Common myeloid progenitor, CD34-positive (primary cell): ENCODE measurements around the gene NEK1.
A peak's percentile ranks its signal among the peaks of the same experiment; 100 is the strongest.
"Not testable (repeated sequence)": the region's sequence is repeated elsewhere in the genome, so short reads cannot be mapped to it uniquely, and the experiment has no call there.

Source experiments
- CTCF ChIA-PET: fragments of 350-600 bp; sonication (Branson Sonifier 250); formaldehyde crosslinking; loops from one replicate; lab custom pipeline; 2021; ENCODE audit warnings: antibody characterized with exemption; lab: Charles Lee
- POLR2A ChIA-PET: fragments of 350-600 bp; sonication (Branson Sonifier 250); formaldehyde crosslinking; loops from one replicate; lab custom pipeline; 2021; ENCODE audit warnings: antibody characterized with exemption; lab: Charles Lee
- DNase-seq, 3 donors: peaks; one replicate each; pipeline versions ENCODE4 v3.0.0 to v3.0.0-alpha.2; 2013
- H3K27ac ChIP-seq, 2 experiments: 1 replicate in 1 of 2; 2 replicates in 1 of 2; pipeline ENCODE4 v1.7.0; 2013; ENCODE audit warnings: inconsistent platforms in 2 of 2, low read length in 2 of 2, mild to moderate bottlenecking in 2 of 2, low read depth in 1 of 2, moderate library complexity in 1 of 2; ENCODE audit not compliant: severe bottlenecking in 2 of 2, insufficient read depth in 1 of 2, poor library complexity in 1 of 2
- H3K27me3 ChIP-seq, 5 experiments: replicated peaks in 2 of 5; 1 replicate in 3 of 5; 2 replicates in 2 of 5; pipeline versions ENCODE4 v1.6.1 to v1.7.0; 2013; ENCODE audit warnings: low read length in 4 of 5, mild to moderate bottlenecking in 2 of 5, moderate library complexity in 2 of 5, inconsistent platforms in 1 of 5; ENCODE audit not compliant: insufficient read depth in 5 of 5, control insufficient read depth in 4 of 5
- H3K36me3 ChIP-seq, 4 experiments: 1 replicate in 2 of 4; 2 replicates in 2 of 4; pipeline versions ENCODE4 v1.6.1 to v1.7.0; 2013; ENCODE audit warnings: low read length in 3 of 4, control low read depth in 1 of 4, mild to moderate bottlenecking in 1 of 4; ENCODE audit not compliant: control insufficient read depth in 4 of 4, insufficient read depth in 4 of 4
- H3K4me1 ChIP-seq, 4 experiments: 1 replicate in 3 of 4; 2 replicates in 1 of 4; pipeline versions ENCODE4 v1.6.1 to v1.7.1; 2013; ENCODE audit warnings: low read length in 3 of 4, mild to moderate bottlenecking in 3 of 4, control low read depth in 1 of 4, inconsistent platforms in 1 of 4, moderate library complexity in 1 of 4; ENCODE audit not compliant: control insufficient read depth in 4 of 4, insufficient read depth in 4 of 4; ENCODE audit errors: control extremely low read depth in 1 of 4
- H3K4me3 ChIP-seq, 7 experiments: 1 replicate in 4 of 7; 2 replicates in 3 of 7; pipeline versions ENCODE4 v1.5.1 to v1.7.0; 2013; ENCODE audit warnings: mild to moderate bottlenecking in 7 of 7, low read length in 6 of 7, moderate library complexity in 6 of 7, inconsistent platforms in 2 of 7, low read depth in 2 of 7, control low read depth in 1 of 7; ENCODE audit not compliant: insufficient read depth in 4 of 7, control insufficient read depth in 1 of 7; ENCODE audit errors: extremely low read depth in 1 of 7
- H3K9me3 ChIP-seq, 5 experiments: 1 replicate in 4 of 5; 2 replicates in 1 of 5; pipeline versions ENCODE4 v1.6.1 to v1.7.1; 2013; ENCODE audit warnings: low read length in 4 of 5, mild to moderate bottlenecking in 2 of 5, inconsistent platforms in 1 of 5, low read depth in 1 of 5, moderate library complexity in 1 of 5; ENCODE audit not compliant: control insufficient read depth in 4 of 5, insufficient read depth in 2 of 5; ENCODE audit errors: control extremely low read depth in 1 of 5
- WGBS: methylation state at CpG from one replicate; pipeline ENCODE4 v1.1.5; 2013; ENCODE audit not compliant: insufficient coverage; 5-methylcytosine and 5-hydroxymethylcytosine counted together

Gene NEK1

GRCh38 chr4:169573889-169574288, 38.5 kb downstream of the NEK1 start:
- no peak overlapping the region for H3K4me3 ChIP-seq
- WGBS = no CpG with 5 or more reads among the region's 1 CpG
- H3K36me3 ChIP-seq = peaks cover 9 to 22% (median 11%) of the 10 kb centered on the region in 4 experiments
- H3K4me1 ChIP-seq = no peaks in the 10 kb centered on the region
- CTCF ChIA-PET = no interaction called here
- POLR2A ChIA-PET = interaction anchor here (0.6 kb wide), 1 partner anchor 650 kb away, joined by 3 read pairs; no protein-coding TSS in a partner anchor
- no peak overlapping the region for H3K27ac ChIP-seq
- no peaks in the 10 kb centered on the region for H3K9me3 ChIP-seq
- peak in 1 of 3 donors; percentile 4 for DNase-seq
- H3K27me3 ChIP-seq = no peaks in the 10 kb centered on the region

- H3K4me3 ChIP-seq = no peak overlapping the region
- peaks cover 9 to 22% (median 9%) of the 10 kb centered on the region in 4 experiments for H3K36me3 ChIP-seq
- 98% methylated on average over 4 of the region's 4 CpGs for WGBS
- no peak for DNase-seq
- ChIA-PET POLR2A (no interaction called here), CTCF (no interaction called here)
- H3K27ac ChIP-seq = no peak overlapping the region
- H3K4me1 ChIP-seq = no peaks in the 10 kb centered on the region
- no peaks in the 10 kb centered on the region for H3K27me3 ChIP-seq
- no peaks in the 10 kb centered on the region for H3K9me3 ChIP-seq
Observed at GRCh38 chr4:169571435-169571834, 40.9 kb downstream of the NEK1 start.

DNA sequence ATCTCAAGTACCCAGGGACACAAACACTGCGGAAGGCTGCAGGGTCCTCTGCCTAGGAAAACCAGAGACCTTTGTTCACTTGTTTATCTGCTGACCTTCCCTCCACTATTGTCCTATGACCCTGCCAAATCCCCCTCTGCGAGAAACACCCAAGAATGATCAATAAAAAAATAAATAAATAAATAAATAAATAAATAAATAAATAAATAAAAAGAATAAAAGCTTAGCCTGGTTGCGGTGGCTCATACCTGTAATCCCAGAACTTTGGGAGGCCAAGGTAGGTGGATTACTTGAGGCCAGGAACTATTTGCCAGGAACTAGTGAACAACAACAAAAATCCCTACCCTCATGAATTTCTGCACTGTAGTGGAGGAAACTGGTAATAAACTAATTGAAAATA, 41.4 kb downstream of the NEK1 start:
- POLR2A ChIA-PET, H3K27me3 ChIP-seq, CTCF ChIA-PET, H3K4me3 ChIP-seq, H3K9me3 ChIP-seq, H3K4me1 ChIP-seq, DNase-seq, H3K27ac ChIP-seq: not testable (repeated sequence)
- no CpG with 5 or more reads among the region's 3 CpGs for WGBS
- H3K36me3 ChIP-seq = peaks cover 9 to 20% (median 9%) of the 10 kb centered on the region in 4 experiments

- POLR2A ChIA-PET, H3K27ac ChIP-seq, H3K9me3 ChIP-seq, H3K4me1 ChIP-seq, CTCF ChIA-PET, DNase-seq, H3K27me3 ChIP-seq, H3K4me3 ChIP-seq: not testable (repeated sequence)
- WGBS = 95% methylated on average over 11 of the region's 26 CpGs
- peaks cover 5 to 14% (median 7%) of the 10 kb centered on the region in 4 experiments for H3K36me3 ChIP-seq
Observed at GRCh38 chr4:169570266-169570665, 42.1 kb downstream of the NEK1 start.

DNA sequence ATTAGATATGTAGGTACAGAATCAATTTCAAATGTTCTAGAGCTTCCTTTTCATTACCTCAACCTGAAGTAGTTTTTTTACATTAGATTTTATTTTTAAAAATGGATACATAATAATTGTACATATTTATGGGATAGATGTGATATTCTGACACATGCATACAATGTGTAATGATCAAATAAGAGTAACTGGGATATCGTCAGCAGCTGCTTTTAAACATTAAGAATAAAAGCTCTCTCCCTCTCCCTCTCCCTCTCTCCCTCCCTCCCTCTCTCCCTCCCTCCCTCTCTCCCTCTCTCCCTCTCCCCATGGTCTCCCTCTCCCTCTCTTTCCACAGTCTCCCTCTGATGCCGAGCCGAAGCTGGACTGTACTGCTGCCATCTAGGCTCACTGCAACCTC, 43.2 kb downstream of the NEK1 start:
- H3K36me3 ChIP-seq, POLR2A ChIA-PET, H3K9me3 ChIP-seq, H3K4me3 ChIP-seq, H3K4me1 ChIP-seq, H3K27me3 ChIP-seq, H3K27ac ChIP-seq, DNase-seq: not testable (repeated sequence)
- no CpG with 5 or more reads among the region's 3 CpGs for WGBS
- CTCF ChIA-PET = interaction anchor here (1.0 kb wide), 1 partner anchor 645 kb away, joined by 3 read pairs; no protein-coding TSS in a partner anchor

DNA sequence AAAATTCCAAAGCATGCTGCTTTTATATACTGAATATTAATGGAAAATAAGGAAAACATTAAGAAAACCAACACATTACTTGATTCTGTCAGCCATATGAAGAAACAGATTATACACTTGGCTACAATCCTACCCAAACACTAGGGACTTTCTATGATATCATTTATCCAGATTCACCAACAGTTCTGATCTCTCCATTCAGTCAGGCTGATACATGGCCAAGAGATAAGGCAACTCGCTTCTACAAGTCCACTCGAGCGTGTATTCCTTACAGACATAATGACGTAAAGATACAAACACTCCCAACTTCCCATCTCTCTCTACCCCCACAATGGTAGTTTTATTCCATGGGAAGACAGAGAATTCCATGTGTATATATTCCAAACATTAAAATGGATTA, 44.5 kb downstream of the NEK1 start:
- Histone ChIP-seq H3K4me1 (no peaks in the 10 kb centered on the region), H3K9me3 (no peaks in the 10 kb centered on the region), H3K4me3 (no peak overlapping the region), H3K36me3 (peaks cover 0 to 5% (median under 1%) of the 10 kb centered on the region in 4 experiments), H3K27ac (no peak overlapping the region), H3K27me3 (no peaks in the 10 kb centered on the region)
- ChIA-PET CTCF (no interaction called here), POLR2A (no interaction called here)
- no peak for DNase-seq
- WGBS = no CpG with 5 or more reads among the region's 4 CpGs

GRCh38 chr4:169566021-169566818, 46.2 kb downstream of the NEK1 start:
- WGBS = no CpG with 5 or more reads among the region's 2 CpGs
- Histone ChIP-seq H3K4me3 (no peak overlapping the region), H3K27ac (no peak overlapping the region), H3K27me3 (no peaks in the 10 kb centered on the region), H3K36me3 (peaks cover 0 to 2% (median 0%) of the 10 kb centered on the region in 4 experiments), H3K4me1 (no peaks in the 10 kb centered on the region), H3K9me3 (no peaks in the 10 kb centered on the region)
- peak; percentile 53 to 80 (median 75) for DNase-seq
- ChIA-PET POLR2A (no interaction called here), CTCF (interaction anchor here (0.6 to 1.7 kb wide), 13 partner anchors 9 to 643 kb away, joined by 3 to 9 read pairs (median 4); no protein-coding TSS in a partner anchor)
